ENCODE results near the gene MRPL20. TPM values are rescaled to one million over a fixed set of nuclear protein-coding genes. Genes with fewer than 3 reads are reported as not detected.

The MRPL20 gene
- total and polyA plus RNA-seq, 2 donors from 2014 or later: 103 to 221 TPM

DNA sequence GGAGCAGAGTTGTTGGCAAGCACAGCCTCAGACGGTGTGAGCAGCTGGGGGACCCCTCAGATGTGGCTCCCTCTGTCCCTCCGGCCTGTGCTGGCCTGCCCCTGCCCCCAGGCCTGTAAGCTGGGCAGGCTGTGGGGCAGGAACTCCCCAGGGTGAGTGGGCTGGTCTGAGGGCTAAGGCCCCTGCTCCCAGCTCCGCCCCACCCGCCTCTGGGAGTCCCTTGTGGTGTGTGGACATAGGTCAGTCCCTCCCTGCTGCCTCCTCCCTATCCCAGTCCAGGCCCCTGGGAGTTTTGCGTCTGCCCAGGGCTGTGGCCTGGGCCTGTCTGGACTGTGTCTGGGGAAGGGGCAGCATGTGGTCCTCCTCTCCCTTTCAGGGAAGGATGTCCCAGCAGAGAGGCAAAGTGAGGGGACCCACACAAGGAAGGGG lies 24.8 kb upstream of the MRPL20 start:
- FAIRE-seq: no peak

DNA sequence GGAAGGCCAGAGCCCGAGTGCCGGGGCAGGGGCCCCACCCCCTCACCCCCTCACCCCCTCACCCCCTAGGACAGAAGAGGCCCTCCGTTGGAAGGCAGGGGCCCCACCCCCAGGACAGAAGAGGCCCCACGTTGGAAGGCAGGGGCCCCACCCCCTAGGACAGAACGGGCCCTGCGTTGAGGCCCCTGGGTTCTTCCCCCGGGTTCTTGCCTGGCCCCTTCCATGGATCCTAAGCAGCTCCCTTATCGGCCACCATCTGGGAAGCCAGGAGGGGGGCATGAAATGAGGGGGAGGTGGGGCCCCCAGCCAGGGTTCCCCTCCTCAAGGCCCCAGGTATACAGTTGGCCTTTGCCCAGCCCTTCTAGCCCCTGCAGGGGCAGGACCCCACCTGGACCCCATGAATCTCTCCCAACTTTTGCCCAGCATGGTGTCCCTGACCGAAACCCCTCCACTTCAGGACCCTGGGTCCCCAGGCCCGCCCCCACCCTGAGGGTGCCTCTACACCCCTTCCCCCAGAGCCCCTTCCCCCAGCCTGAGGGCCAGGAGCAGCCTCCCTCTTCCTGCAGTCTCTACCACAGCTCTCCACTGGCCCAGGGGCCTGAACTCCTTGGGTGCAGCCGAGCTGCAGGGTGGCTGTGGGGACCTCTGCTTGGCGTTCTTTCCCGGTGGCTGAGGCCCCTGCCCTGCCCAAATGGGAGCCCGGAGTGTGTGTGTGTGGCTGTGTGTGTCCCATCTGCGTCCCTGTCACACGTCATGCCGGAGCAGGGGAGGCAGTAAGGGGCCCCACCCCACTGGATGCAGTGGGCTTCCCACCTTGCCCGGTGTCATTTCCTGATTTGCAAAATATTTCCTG lies 24.1 kb upstream of the MRPL20 start:
- DNase-seq: peak in 2 of 5 donors; percentile 73 to 79
- TF ChIP-seq, protein P1, sequence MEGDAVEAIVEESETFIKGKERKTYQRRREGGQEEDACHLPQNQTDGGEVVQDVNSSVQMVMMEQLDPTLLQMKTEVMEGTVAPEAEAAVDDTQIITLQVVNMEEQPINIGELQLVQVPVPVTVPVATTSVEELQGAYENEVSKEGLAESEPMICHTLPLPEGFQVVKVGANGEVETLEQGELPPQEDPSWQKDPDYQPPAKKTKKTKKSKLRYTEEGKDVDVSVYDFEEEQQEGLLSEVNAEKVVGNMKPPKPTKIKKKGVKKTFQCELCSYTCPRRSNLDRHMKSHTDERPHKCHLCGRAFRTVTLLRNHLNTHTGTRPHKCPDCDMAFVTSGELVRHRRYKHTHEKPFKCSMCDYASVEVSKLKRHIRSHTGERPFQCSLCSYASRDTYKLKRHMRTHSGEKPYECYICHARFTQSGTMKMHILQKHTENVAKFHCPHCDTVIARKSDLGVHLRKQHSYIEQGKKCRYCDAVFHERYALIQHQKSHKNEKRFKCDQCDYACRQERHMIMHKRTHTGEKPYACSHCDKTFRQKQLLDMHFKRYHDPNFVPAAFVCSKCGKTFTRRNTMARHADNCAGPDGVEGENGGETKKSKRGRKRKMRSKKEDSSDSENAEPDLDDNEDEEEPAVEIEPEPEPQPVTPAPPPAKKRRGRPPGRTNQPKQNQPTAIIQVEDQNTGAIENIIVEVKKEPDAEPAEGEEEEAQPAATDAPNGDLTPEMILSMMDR (IDR thresholded peaks at IDR 0.05; ENCODE audit: borderline replicate concordance, extremely low read depth, insufficient read depth): no peak
- H3K9me3 ChIP-seq (ENCODE audit: control insufficient read depth in 2 of 3, insufficient read depth in 1 of 3, low read length in 3 of 3): no peaks in the 10 kb centered on the region
- H3K4me3 ChIP-seq (ENCODE audit: low read length in 3 of 3): no peak overlapping the region
- intact Hi-C loops (cut with DNase I): no loop called here
- no peaks in the 10 kb centered on the region for H3K36me3 ChIP-seq (ENCODE audit: control insufficient read depth in 2 of 3, insufficient read depth in 3 of 3, low read length in 3 of 3)
- peaks cover 0 to 33% (median under 1%) of the 10 kb centered on the region in 3 donors for H3K4me1 ChIP-seq (ENCODE audit: control insufficient read depth in 2 of 3, insufficient read depth in 2 of 3, low read depth in 1 of 3, low read length in 3 of 3)
- peak overlapping the region; percentile 37 to 91 for H3K27ac ChIP-seq (ENCODE audit: low read depth in 2 of 2, low read length in 2 of 2)
- FAIRE-seq: no peak
- no peak overlapping the region for H3K9ac ChIP-seq (ENCODE audit: low read length in 3 of 3)
- no peaks in the 10 kb centered on the region for H3K27me3 ChIP-seq (ENCODE audit: control insufficient read depth, insufficient read depth, low read length)

More for the DNA sequence above, 24.8 kb upstream of the MRPL20 start:
- H3K36me3 ChIP-seq (ENCODE audit: control insufficient read depth in 2 of 3, insufficient read depth in 3 of 3, low read length in 3 of 3): no peaks in the 10 kb centered on the region
- TF ChIP-seq, protein P1 (IDR thresholded peaks at IDR 0.05; ENCODE audit: borderline replicate concordance, extremely low read depth, insufficient read depth): no peak
- H3K27me3 ChIP-seq (ENCODE audit: control insufficient read depth, insufficient read depth, low read length): no peaks in the 10 kb centered on the region
- H3K27ac ChIP-seq (ENCODE audit: low read depth in 2 of 2, low read length in 2 of 2): peak overlapping the region; percentile 72 to 91
- intact Hi-C loops (cut with DNase I): no loop called here
- DNase-seq: peak in 4 of 5 donors; percentile 37 to 93 (median 62)
- H3K4me1 ChIP-seq (ENCODE audit: control insufficient read depth in 2 of 3, insufficient read depth in 2 of 3, low read depth in 1 of 3, low read length in 3 of 3): peaks cover 0 to 38% (median 6%) of the 10 kb centered on the region in 3 donors
- no peak overlapping the region for H3K4me3 ChIP-seq (ENCODE audit: low read length in 3 of 3)
- no peaks in the 10 kb centered on the region for H3K9me3 ChIP-seq (ENCODE audit: control insufficient read depth in 2 of 3, insufficient read depth in 1 of 3, low read length in 3 of 3)
- H3K9ac ChIP-seq (ENCODE audit: low read length in 3 of 3): no peak overlapping the region

DNA sequence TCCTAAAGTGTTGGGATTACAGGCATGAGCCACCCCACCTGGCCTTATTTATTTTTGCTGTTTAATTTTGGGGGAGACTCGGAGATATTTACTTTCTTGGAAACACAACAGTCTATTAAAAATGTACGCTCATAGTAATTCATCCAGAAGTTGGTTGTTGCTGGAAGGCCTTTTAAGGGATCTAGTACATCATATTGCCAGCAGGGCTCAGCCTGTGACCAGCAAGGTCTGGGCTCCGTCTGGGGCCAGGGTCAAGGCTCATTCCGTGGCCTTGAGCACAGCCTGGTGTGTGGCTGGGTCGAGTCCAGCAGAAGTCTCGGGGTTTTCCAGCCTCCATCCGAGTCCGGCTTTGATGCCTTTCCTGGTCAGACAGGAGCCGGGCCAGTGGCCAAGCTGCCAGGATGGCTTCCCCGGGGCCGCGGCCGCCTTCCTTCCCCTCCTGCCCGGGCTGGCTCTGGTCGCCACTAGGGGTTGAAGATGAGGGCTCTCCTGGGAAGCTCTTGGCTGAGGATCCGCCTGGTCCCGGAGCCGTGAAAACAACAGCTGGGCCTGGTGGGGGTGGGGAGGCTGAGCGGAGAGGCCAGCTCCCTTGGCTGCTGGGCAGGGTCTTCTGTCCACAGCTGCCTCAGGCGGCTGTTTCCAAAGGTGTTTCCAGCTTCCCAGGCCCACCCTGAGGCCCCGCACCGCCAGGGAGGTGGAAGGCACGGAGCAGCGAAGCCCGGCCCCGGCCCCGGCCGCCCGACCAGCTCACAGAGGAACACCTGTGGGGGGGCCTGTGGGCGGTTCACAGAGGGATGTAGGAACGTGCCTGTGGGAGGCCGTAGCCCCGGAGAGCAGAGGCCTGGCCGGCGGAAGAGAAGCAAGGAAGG lies 23.3 kb upstream of the MRPL20 start:
- Histone ChIP-seq H3K4me3 (ENCODE audit: low read length in 3 of 3) (no peak overlapping the region), H3K9ac (ENCODE audit: low read length in 3 of 3) (peak overlapping the region in 1 of 3 donors; percentile 34), H3K27me3 (ENCODE audit: control insufficient read depth, insufficient read depth, low read length) (no peaks in the 10 kb centered on the region), H3K4me1 (ENCODE audit: control insufficient read depth in 2 of 3, insufficient read depth in 2 of 3, low read depth in 1 of 3, low read length in 3 of 3) (peaks cover 0 to 29% (median 0%) of the 10 kb centered on the region in 3 donors), H3K36me3 (ENCODE audit: control insufficient read depth in 2 of 3, insufficient read depth in 3 of 3, low read length in 3 of 3) (no peaks in the 10 kb centered on the region), H3K27ac (ENCODE audit: low read depth in 2 of 2, low read length in 2 of 2) (peak overlapping the region; percentile 67 to 75), H3K9me3 (ENCODE audit: control insufficient read depth in 2 of 3, insufficient read depth in 1 of 3, low read length in 3 of 3) (no peaks in the 10 kb centered on the region)
- no peak for FAIRE-seq
- intact Hi-C loops (cut with DNase I): no loop called here
- TF ChIP-seq, protein P1 (IDR thresholded peaks at IDR 0.05; ENCODE audit: borderline replicate concordance, extremely low read depth, insufficient read depth): no peak
- peak; percentile 69 to 95 (median 85) for DNase-seq

Data from kidney (tissue), 14 donors.